DMS153 treated with DMSO at 0.1 percent for 48 hours (cell line): ENCODE results near the gene KLF18.
"Not testable (repeated sequence)": the region's sequence is repeated elsewhere in the genome, so short reads cannot be mapped to it uniquely, and the experiment has no call there.

Source experiments
- DNase-seq: peaks from one replicate; lab custom pipeline; 2025; ENCODE audit not compliant: unreplicated experiment; lab: John Stamatoyannopoulos, UW

The KLF18 gene

GRCh38 chr1:44141531-44141930, at the start of gene KLF18:
Gene KLF18 (minus strand): TSS chr1:44141631. CDS start chr1:44141631, 0 bp downstream.
- no peak for DNase-seq

- DNase-seq, result no peak
These were observed 33.2 kb upstream of the KLF18 start for GRCh38 chr1:44174630-44175029.

- no peak for DNase-seq
These were observed 28.9 kb upstream of the KLF18 start for GRCh38 chr1:44170281-44170823.

GRCh38 chr1:44168520-44169098, 27.2 kb upstream of the KLF18 start:
- no peak for DNase-seq

GRCh38 chr1:44161546-44161945, 20.1 kb upstream of the KLF18 start:
- no peak for DNase-seq

- DNase-seq, result no peak
These were observed 17.4 kb upstream of the KLF18 start for GRCh38 chr1:44158871-44159270.

GRCh38 chr1:44157903-44158302, 16.5 kb upstream of the KLF18 start:
- no peak for DNase-seq

GRCh38 chr1:44154049-44154448, 12.6 kb upstream of the KLF18 start:
- DNase-seq, result no peak

- no peak for DNase-seq
These were observed 11.3 kb upstream of the KLF18 start for GRCh38 chr1:44152692-44153091.

GRCh38 chr1:44151808-44152207, 10.4 kb upstream of the KLF18 start:
- DNase-seq, result no peak

GRCh38 chr1:44151332-44151731, 9.9 kb upstream of the KLF18 start:
- no peak for DNase-seq

- DNase-seq, result no peak
These were observed 6.2 kb upstream of the KLF18 start for GRCh38 chr1:44147582-44147981.

- no peak for DNase-seq
These were observed 5.3 kb upstream of the KLF18 start for GRCh38 chr1:44146536-44147361.

GRCh38 chr1:44144962-44145756, 3.7 kb upstream of the KLF18 start:
- DNase-seq, result no peak

GRCh38 chr1:44139565-44139964, 1.9 kb downstream of the KLF18 start:
- not testable (repeated sequence) for DNase-seq

GRCh38 chr1:44138239-44138638, 3.2 kb downstream of the KLF18 start:
- no peak for DNase-seq

GRCh38 chr1:44135886-44136285, 5.5 kb downstream of the KLF18 start:
- no peak for DNase-seq

- no peak for DNase-seq
These were observed 7.1 kb downstream of the KLF18 start for GRCh38 chr1:44134071-44134920.

GRCh38 chr1:44131411-44131810, 10.0 kb downstream of the KLF18 start:
- DNase-seq, result no peak

GRCh38 chr1:44129616-44130500, 11.6 kb downstream of the KLF18 start:
- no peak for DNase-seq
